GM18951 (cell line): ENCODE data around the gene WDR7.

ENCODE experiments used
- POLR2A ChIP-seq: IDR thresholded peaks from 4 replicates; pipeline ENCODE4 v1.6.1; 2011; ENCODE audit warnings: mild to moderate bottlenecking; ENCODE audit not compliant: insufficient read length, insufficient read depth; ENCODE audit errors: extremely low read depth
- in situ Hi-C: fragments of 300-500 bp; cut with MboI; formaldehyde crosslinking; loops from one replicate; pipeline ENCODE4 v1.12.0; 2022; ENCODE audit warnings: low sequenced_read_pairs, mixed read lengths, inconsistent platforms; ENCODE audit not compliant: unreplicated experiment

Gene WDR7

GRCh38 chr18:57003342-57003741 lies 352.2 kb downstream of the WDR7 start:
- in situ Hi-C loops = no loop called here
- no peak for TF ChIP-seq POLR2A

- TF ChIP-seq POLR2A = no peak
- in situ Hi-C loops = no loop called here
These were observed 353.4 kb downstream of the WDR7 start for GRCh38 chr18:57004366-57005121.

- no peak for TF ChIP-seq POLR2A
- in situ Hi-C loops = no loop called here
These were observed 357.0 kb downstream of the WDR7 start for GRCh38 chr18:57008001-57008686.

GRCh38 chr18:57009844-57010243 lies 358.7 kb downstream of the WDR7 start:
- no peak for TF ChIP-seq POLR2A
- in situ Hi-C loops = no loop called here

GRCh38 chr18:57014772-57015413 lies 363.7 kb downstream of the WDR7 start:
- in situ Hi-C loops = no loop called here
- TF ChIP-seq POLR2A = no peak

- in situ Hi-C loops = no loop called here
- no peak for TF ChIP-seq POLR2A
These were observed 364.3 kb downstream of the WDR7 start for GRCh38 chr18:57015451-57015850.

GRCh38 chr18:57018845-57019244 lies 367.7 kb downstream of the WDR7 start:
- no peak for TF ChIP-seq POLR2A
- in situ Hi-C loops = no loop called here

- in situ Hi-C loops = no loop called here
- no peak for TF ChIP-seq POLR2A
These were observed 371.6 kb downstream of the WDR7 start for GRCh38 chr18:57022716-57023115.

- in situ Hi-C loops = no loop called here
- no peak for TF ChIP-seq POLR2A
These were observed 372.2 kb downstream of the WDR7 start for GRCh38 chr18:57023275-57023882.

- no peak for TF ChIP-seq POLR2A
- in situ Hi-C loops = no loop called here
These were observed 374.4 kb downstream of the WDR7 start for GRCh38 chr18:57025540-57025939.

- in situ Hi-C loops = no loop called here
- no peak for TF ChIP-seq POLR2A
These were observed 375.2 kb downstream of the WDR7 start for GRCh38 chr18:57026316-57026715.

- no peak for TF ChIP-seq POLR2A
- in situ Hi-C loops = no loop called here
These were observed 376.1 kb downstream of the WDR7 start for GRCh38 chr18:57027190-57027708.

- no peak for TF ChIP-seq POLR2A
- in situ Hi-C loops = no loop called here
These were observed 378.6 kb downstream of the WDR7 start for GRCh38 chr18:57029761-57030160.
